ENCODE measurements around the gene MS4A4A. TPM values are rescaled to one million over a fixed set of nuclear protein-coding genes. Genes with fewer than 3 reads are reported as not detected.

The MS4A4A gene
- total and polyA plus RNA-seq, 2 of the 4 experiments (the other 2 are of a cell fraction) = not detected

Other genes starting within 250 kb of the MS4A4A start
- gene OOSP2, start 240.3 kb upstream of the MS4A4A start, total RNA-seq (2012; rRNA removed) = not detected in 2 replicates
- not detected in 2 replicates for gene OOSP2, start 240.3 kb upstream of the MS4A4A start, polyA plus RNA-seq (2012; rRNA removed)
- gene MS4A3, start 224.0 kb upstream of the MS4A4A start, total RNA-seq (2012; rRNA removed) = not detected in 2 replicates
- not detected in 2 replicates for gene MS4A3, start 224.0 kb upstream of the MS4A4A start, polyA plus RNA-seq (2012; rRNA removed)
- not detected in 2 replicates for gene MS4A2, start 192.0 kb upstream of the MS4A4A start, total RNA-seq (2012; rRNA removed)
- gene MS4A2, start 192.0 kb upstream of the MS4A4A start, polyA plus RNA-seq (2012; rRNA removed) = not detected in 2 replicates
- gene MS4A6A, start 97.6 kb upstream of the MS4A4A start, total RNA-seq (2012; rRNA removed) = not detected in 2 replicates
- not detected in 2 replicates for gene MS4A6A, start 97.6 kb upstream of the MS4A4A start, polyA plus RNA-seq (2012; rRNA removed)
- not detected in 2 replicates for gene MS4A4E, start 37.5 kb upstream of the MS4A4A start, total RNA-seq (2012; rRNA removed)
- gene MS4A4E, start 37.5 kb upstream of the MS4A4A start, polyA plus RNA-seq (2012; rRNA removed) = not detected in 2 replicates
- gene MS4A6E, start 46.6 kb downstream of the MS4A4A start, total RNA-seq (2012; rRNA removed) = not detected in 2 replicates
- not detected in 2 replicates for gene MS4A6E, start 46.6 kb downstream of the MS4A4A start, polyA plus RNA-seq (2012; rRNA removed)
- gene MS4A7, start 97.9 kb downstream of the MS4A4A start, total RNA-seq (2012; rRNA removed) = not detected in 2 replicates
- not detected in 2 replicates for gene MS4A7, start 97.9 kb downstream of the MS4A4A start, polyA plus RNA-seq (2012; rRNA removed)
- gene MS4A14, start 115.8 kb downstream of the MS4A4A start, total RNA-seq (2012; rRNA removed) = not detected in 2 replicates
- gene MS4A14, start 115.8 kb downstream of the MS4A4A start, polyA plus RNA-seq (2012; rRNA removed) = not detected in 2 replicates
- not detected in 2 replicates for gene MS4A5, start 148.9 kb downstream of the MS4A4A start, total RNA-seq (2012; rRNA removed)
- gene MS4A5, start 148.9 kb downstream of the MS4A4A start, polyA plus RNA-seq (2012; rRNA removed) = not detected in 2 replicates
- gene MS4A1, start 175.2 kb downstream of the MS4A4A start, total RNA-seq (2012; rRNA removed) = not detected in 2 replicates
- not detected in 2 replicates for gene MS4A1, start 175.2 kb downstream of the MS4A4A start, polyA plus RNA-seq (2012; rRNA removed)
- not detected in 2 replicates for gene MS4A12, start 212.1 kb downstream of the MS4A4A start, total RNA-seq (2012; rRNA removed)
- gene MS4A12, start 212.1 kb downstream of the MS4A4A start, polyA plus RNA-seq (2012; rRNA removed) = not detected in 2 replicates
- not detected in 2 replicates for gene MS4A13, start 234.7 kb downstream of the MS4A4A start, total RNA-seq (2012; rRNA removed)
- not detected in 2 replicates for gene MS4A13, start 234.7 kb downstream of the MS4A4A start, polyA plus RNA-seq (2012; rRNA removed)

Data from IMR-90 (cell line).